NAMALWA (cell line): Measurements from ENCODE around the gene MRPL55.
A peak's percentile ranks its signal among the peaks of the same experiment; 100 is the strongest.

Experiments used
- DNase-seq: peaks from one replicate; pipeline ENCODE4 v3.0.0-alpha.2; 2015; ENCODE audit warnings: low spot score

MRPL55 gene

DNA sequence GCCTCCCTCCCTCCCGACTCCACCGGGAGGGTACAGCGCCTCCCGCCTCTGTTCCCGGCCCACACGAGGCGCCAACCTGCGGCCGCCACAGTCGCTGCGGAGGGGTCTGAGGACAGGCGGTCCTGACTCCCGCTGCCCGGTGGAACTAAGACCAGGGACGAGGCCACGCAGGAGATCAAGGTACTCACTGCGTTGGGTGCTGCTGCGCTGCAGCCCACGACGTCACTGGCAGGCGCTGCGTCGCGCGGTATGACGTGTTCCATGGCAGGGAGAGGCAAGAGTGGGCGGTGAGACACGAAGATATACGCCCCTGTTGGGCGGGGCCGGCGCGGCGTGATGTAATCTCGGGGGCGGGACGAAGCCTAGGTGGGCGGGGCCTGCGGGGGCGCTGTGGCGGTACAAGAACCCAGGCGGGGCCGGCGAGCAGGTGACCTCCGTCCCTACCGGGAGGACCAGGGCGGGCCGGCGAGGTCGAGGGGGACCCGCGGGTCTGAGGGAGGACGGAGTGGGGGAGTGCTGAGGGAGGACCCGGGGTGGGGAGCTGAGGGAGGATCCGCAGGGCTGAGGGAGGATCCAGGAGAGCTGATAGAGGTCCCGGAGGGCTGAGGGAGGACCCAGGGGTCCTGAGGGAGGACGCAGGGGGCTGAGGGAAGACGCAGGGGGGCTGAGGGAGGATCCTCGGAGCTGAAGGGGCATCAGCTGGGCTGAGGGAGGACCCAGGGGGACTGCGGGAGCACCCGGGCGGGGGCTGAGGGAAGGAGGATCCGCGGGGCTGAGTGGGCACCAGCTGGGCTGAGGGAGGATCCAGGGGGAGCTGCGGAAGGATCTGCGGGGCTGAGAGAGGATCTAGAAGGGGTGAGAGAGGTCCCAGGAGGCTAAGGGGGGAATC is at the start of gene MRPL55:
MRPL55 (minus strand) TSS at position 227 of the 889 bp plus-strand sequence. CDS start 1,039 bp downstream, outside the sequence.
- DNase-seq, result peak; percentile 98

- DNase-seq, result no peak
These were observed 49.3 kb upstream of the MRPL55 start for GRCh38 chr1:228158151-228159007.

GRCh38 chr1:228157729-228158126 is 48.6 kb upstream of the MRPL55 start:
- no peak for DNase-seq

DNA sequence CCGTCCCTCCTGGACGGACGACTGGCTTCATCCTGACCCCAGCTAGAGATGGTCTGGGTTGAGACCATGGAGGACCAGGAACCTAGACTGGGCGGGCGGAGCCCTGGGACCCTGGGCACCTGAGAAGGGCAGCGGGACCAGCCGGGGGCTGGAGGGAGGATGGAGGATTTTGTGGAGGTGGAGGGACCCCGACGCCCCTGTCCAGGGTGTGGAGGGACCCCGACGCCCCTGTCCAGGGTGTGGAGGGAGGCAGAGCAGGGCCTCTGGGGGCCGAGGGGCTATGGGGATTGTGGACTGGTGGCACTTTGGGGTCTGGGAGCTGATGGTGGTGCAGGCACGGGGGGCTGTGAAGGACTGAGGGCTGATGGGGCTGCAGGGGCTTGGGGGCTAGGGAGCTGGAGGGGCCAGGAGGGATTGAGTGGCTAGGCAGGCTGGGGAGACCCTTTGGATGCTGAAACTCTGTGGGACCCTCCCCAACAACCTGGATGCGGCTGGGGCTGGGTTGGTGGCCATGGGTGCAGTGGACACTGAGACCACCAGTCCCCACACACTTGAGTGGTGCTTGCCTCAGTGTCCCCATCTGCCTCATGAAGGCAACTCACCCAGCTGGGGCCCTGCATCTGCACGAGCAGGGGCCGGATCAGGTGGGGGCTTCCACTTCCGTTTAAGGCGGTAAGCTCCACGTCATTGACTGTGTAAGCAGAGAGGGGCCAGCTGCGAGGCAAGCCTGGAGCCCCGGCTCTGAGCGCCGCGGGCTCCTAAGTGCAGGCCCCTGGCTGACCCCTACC is 48.0 kb upstream of the MRPL55 start:
- DNase-seq, result no peak

DNA sequence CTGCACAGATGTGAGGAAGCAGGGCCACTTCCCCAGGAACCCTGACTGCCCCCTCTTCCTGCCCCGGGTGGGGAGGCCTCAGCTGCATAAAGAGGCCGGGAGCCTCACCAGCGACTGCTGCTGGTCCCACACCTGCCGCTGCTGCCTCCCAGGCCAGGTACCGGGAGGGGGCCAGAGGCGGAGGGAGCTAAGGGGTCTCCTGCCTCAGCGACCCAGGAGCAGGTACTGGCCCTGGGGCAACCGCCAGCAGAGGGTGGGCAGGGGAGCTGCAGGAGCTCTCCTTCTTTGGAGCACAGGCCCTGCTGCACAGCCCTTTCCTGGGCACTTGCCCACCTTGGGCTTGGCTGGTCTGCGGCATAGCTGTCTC is 47.4 kb upstream of the MRPL55 start:
- no peak for DNase-seq

DNA sequence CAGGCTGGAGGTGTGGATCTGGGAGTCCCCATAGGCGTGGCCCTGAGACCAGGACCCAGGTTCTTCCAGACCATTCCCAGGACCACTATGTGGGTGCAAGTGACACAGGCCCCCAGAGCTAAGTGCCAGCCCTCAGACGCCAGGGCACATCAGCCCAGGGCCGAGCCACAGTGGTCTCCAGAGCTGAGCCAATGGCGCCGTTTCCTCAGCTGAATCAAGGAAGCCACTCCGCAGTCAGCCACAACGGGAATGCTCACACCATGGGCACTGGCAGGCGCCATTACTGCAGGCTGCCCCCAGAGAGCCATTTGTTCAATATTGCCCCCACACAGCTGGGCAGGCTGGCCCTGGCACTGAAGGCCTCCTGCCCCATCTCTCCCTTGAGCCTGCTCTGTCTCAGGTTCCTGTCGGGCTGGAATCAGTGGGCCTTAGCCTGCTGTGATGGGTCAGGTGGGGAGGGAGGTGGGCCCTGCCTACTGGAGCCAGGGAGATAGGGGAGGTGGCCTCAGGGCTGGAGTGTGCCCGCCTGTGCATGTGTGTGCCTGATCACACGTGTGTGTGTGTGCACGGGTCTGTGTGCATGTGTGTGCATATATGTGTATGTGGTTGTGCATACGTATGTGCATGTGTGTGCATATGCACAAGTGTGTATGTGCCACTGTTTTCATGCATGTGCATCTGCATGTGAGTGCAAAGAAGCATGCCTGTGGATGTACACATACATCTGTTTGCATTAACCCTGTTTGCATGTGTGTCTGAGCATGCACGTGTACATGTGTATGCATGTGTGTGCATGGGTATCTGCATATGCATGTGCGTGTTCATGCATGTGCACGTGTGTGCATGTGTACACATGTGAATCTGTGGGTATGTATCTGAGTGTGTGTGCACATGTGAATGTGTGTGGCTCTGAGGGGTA is 46.8 kb upstream of the MRPL55 start:
- DNase-seq, result no peak

DNA sequence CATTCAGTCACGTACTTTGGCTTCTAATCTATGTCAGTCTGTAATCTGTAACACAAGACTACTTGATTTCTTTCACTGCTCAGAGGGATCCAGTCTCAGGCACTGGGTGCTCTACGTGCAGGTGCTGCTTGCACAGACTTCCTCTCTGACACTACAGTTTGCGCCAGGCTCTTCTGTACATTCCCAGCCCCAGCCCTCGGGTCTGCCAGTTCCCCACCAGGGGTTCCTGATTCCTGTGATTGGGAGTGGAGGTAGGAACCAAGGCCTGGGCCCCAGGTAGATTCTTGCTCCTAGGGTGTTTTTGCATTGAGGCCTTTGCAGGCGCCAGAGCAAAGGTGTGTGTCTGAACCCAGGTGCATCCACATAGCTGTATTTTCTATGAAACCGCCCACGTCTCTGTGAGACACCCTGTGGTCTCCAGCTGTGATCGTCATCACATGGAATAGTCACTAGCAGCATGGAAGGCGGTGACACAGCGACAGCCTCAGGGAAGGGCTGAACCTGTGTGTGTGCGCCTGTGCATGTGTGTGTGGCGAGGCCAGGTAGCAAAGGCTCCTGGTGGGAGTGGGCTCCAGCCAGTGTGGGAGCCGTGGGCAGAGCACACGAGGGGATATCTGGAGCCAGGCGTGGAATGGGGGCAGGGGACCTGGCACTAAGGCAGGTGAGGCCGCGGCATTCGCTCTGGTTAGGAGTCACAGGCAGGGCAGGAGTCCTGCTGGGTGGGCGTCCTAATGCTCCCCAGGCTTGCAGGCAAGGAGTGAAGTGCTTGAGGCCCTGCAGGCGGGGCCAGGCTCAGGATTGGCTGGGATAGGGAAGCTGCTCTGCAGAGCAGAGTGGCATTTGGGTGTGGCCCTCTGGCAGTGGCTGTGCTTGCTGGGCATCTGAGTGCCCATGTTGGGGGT is 45.8 kb upstream of the MRPL55 start:
- no peak for DNase-seq

- no peak for DNase-seq
These were observed 45.0 kb upstream of the MRPL55 start for GRCh38 chr1:228154021-228154669.

- DNase-seq, result no peak
These were observed 43.8 kb upstream of the MRPL55 start for GRCh38 chr1:228152918-228153258.

- DNase-seq, result no peak
These were observed 43.2 kb upstream of the MRPL55 start for GRCh38 chr1:228152097-228152917.

DNA sequence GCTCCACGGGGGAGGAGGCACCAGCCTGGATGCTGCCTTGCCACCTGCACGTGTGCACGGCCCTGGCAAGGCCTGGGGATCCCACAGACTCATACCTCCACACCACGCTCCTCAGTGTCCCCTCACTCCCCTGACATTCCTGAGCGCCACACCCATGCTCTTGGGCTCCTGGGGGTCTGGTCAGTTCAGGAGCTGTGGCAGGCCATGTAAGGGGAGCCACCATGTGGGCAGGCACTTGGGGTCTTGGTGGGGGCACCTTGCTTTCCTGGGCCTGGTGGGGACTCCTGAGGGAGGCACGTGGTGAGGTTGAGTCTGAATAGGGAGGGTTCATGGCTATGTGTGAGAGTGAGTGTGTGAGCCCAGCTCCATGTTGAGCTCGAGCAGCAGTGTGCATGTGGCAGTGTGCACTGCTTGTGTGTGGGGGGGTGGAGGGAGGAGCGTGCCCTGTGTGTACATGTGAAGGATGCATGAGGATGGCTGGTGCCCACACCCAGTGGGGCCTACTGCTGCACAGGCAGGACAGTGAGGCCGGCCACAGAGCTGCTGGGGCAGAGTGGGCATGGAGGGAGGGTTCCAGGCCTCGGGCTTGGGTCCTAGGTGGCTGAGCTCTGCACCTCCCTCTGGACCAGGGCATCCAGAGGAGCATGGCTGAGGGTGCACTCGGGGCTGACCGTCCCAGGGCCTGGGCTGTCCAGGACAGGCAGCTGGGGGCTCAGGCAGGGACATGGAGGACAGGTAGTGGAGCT is 42.3 kb upstream of the MRPL55 start:
- no peak for DNase-seq

DNA sequence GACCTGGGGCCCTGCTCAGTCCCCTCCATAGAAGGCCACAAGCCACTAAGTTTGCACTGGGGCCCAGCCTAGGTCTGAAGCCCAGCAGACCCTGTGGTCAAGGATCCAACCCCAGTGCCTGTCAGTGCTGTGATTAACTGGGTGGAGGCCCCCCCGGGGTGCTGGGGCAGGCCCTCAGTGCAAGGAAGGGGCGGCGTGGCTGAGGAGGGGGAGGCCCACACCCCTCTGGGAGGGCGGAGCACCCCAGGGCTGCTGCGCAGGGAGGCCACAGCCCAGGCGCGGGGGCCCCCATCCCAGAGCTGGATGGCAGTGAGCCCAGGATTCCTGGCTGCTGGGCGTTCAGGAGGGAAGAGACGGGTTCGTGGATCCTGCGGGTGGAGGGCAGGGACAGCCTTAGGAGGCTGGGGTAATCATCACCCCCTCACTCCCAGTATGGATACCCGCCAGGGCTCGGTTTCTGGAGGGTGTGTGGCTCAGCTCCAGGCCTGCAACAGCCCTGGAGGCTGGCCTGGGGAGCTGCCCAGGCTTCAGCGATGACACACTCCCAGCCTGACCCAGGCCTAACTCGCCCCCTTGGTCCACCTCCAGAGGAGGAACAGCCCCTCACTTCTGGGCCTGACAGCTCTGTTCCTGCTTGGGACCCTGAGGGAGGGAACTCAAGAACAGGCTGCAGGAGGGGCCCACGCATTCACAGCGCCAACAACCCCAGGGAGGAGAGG is 41.5 kb upstream of the MRPL55 start:
- no peak for DNase-seq

DNA sequence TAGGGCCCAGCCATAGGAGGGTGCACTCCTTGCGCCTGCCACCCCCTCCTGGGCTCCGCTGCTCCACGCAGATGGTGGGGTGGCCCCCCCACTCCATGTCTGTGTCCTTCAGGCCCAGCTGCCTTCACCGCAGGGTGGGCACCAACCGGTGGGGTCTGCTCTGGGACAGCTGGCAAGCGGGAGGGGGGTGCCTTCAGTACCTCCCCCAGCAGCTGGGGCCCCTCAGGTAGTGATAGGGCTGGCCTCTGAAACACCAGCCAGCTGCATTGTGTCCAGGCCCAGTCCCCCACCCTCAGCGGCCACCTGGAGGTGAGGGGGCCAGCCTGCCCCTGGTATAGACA is 41.0 kb upstream of the MRPL55 start:
- DNase-seq, result no peak

DNA sequence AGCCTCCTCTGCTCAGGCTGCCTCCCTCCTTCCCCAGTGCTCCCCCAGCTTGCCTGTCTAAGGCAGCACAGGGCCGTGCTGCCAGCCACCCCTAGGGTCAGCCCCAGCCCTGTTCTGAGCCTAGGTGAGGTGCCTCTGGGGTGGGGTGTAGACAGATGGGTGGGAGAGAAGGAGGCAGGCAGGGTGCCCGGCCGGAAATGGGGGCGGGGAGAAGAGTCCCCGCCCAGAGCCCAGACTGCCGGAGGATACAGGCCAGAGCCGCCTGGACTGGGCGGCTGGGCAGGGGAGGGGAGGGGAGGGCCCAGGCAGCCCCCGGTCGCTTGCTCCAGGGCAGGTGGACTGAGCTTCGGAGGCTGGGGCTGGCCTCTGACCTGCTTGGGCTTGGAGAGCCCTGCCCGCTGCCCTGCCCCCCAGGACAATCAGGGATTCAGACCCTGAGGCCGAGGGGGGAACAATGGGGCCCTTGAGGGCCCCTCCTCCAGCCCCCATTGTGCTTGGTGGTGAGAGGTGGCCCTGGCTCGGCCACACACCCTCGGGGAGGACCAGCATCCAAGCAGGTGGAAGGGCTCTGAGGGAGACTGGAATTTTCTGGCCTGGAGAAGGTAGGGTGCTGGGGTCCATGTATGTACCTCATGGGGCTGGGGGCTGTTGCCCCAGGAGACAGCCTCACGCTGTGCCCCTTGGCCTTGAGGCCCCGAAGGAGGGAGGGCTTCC is 40.5 kb upstream of the MRPL55 start, which contains the start of gene GJC2:
GJC2 (plus strand) TSS at position 525 of the 714 bp plus-strand sequence. CDS start 7,829 bp downstream, outside the sequence.
- DNase-seq, result no peak

DNA sequence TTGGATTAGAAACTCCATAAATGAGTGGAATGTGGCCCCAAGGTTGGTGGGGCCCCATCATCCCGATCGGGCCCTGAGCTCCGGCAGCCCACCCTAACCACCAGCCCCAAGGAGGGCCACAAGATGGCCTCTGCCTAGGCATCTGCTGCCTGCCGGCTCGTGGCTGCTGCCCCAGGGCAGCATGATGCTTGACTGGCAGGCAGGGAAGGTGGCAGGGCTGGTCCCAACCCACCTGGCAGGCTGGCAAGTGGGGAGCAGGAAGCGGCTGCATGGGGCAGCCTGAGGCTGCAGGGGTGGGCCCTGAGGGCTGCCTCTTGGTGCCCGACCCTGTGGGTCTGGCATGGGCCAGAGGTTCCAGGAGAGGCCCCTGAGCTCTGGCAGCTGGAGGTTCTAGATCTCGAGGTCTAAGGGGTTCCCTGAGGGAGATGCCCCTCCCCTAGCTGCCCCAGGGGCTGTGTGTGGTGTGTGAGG is 39.9 kb upstream of the MRPL55 start:
- DNase-seq, result no peak

DNA sequence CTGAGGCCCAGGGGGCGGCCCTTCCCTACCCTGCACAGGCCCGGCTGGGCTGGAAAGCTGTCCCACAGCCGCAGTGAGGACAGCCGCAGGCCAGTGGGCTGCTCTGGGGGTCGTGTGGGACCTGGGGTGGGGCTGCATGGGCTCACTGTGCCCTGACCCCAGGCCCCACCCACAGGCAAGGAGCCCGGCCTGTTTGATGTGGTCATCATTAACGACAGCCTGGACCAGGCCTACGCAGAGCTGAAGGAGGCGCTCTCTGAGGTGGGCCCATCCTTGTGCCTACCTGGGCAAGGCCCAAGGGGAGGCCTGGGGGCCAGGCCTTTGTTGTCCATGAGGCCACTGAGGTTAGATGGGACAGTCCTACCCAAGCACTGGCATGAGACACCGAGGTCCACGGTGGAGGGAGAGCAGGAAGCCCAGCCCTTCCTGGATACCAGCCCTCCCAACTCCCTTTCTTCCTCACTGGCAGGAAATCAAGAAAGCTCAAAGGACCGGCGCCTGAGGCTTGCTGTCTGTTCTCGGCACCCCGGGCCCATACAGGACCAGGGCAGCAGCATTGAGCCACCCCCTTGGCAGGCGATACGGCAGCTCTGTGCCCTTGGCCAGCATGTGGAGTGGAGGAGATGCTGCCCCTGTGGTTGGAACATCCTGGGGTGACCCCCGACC is 39.2 kb upstream of the MRPL55 start:
- no peak for DNase-seq
